ENCODE results near the gene RNF217.
"Not testable (repeated sequence)": the region's sequence is repeated elsewhere in the genome, so short reads cannot be mapped to it uniquely, and the experiment has no call there.

Gene RNF217

GRCh38 chr6:125124049-125124669 lies 161.9 kb downstream of the RNF217 start:
- peaks cover 5% of the 10 kb centered on the region for H3K4me1 ChIP-seq (ENCODE audit: control insufficient read depth, insufficient read depth, low read length)
- H3K36me3 ChIP-seq (ENCODE audit: control insufficient read depth, insufficient read depth, low read length), result no peaks in the 10 kb centered on the region
- no peak overlapping the region for H3K27ac ChIP-seq (ENCODE audit: low read depth, low read length)
- no peak overlapping the region for H3K4me3 ChIP-seq (ENCODE audit: low read depth, low read length)
- no peaks in the 10 kb centered on the region for H3K9me3 ChIP-seq (ENCODE audit: control insufficient read depth, insufficient read depth, low read length)
- no peak overlapping the region for H3K9ac ChIP-seq (ENCODE audit: low read depth, low read length)
- no peaks in the 10 kb centered on the region for H3K27me3 ChIP-seq (ENCODE audit: control insufficient read depth, insufficient read depth, low read length)

- H3K36me3 ChIP-seq (ENCODE audit: control insufficient read depth, insufficient read depth, low read length); H3K4me1 ChIP-seq (ENCODE audit: control insufficient read depth, insufficient read depth, low read length); H3K9ac ChIP-seq (ENCODE audit: low read depth, low read length); H3K4me3 ChIP-seq (ENCODE audit: low read depth, low read length); H3K27me3 ChIP-seq (ENCODE audit: control insufficient read depth, insufficient read depth, low read length); H3K27ac ChIP-seq (ENCODE audit: low read depth, low read length); H3K9me3 ChIP-seq (ENCODE audit: control insufficient read depth, insufficient read depth, low read length): not testable (repeated sequence)
Observed at GRCh38 chr6:125125856-125126255, 163.6 kb downstream of the RNF217 start.

- Histone ChIP-seq H3K9me3 (ENCODE audit: control insufficient read depth, insufficient read depth, low read length) (no peaks in the 10 kb centered on the region), H3K4me3 (ENCODE audit: low read depth, low read length) (no peak overlapping the region), H3K36me3 (ENCODE audit: control insufficient read depth, insufficient read depth, low read length) (no peaks in the 10 kb centered on the region), H3K4me1 (ENCODE audit: control insufficient read depth, insufficient read depth, low read length) (no peaks in the 10 kb centered on the region), H3K27me3 (ENCODE audit: control insufficient read depth, insufficient read depth, low read length) (no peaks in the 10 kb centered on the region), H3K27ac (ENCODE audit: low read depth, low read length) (no peak overlapping the region), H3K9ac (ENCODE audit: low read depth, low read length) (no peak overlapping the region)
Observed at GRCh38 chr6:125129354-125129753, 167.1 kb downstream of the RNF217 start.

GRCh38 chr6:125132058-125132457 lies 169.8 kb downstream of the RNF217 start:
- Histone ChIP-seq H3K4me3 (ENCODE audit: low read depth, low read length) (no peak overlapping the region), H3K4me1 (ENCODE audit: control insufficient read depth, insufficient read depth, low read length) (no peaks in the 10 kb centered on the region), H3K27ac (ENCODE audit: low read depth, low read length) (no peak overlapping the region), H3K9ac (ENCODE audit: low read depth, low read length) (no peak overlapping the region), H3K9me3 (ENCODE audit: control insufficient read depth, insufficient read depth, low read length) (no peaks in the 10 kb centered on the region), H3K27me3 (ENCODE audit: control insufficient read depth, insufficient read depth, low read length) (no peaks in the 10 kb centered on the region), H3K36me3 (ENCODE audit: control insufficient read depth, insufficient read depth, low read length) (no peaks in the 10 kb centered on the region)

- H3K9me3 ChIP-seq (ENCODE audit: control insufficient read depth, insufficient read depth, low read length), result no peaks in the 10 kb centered on the region
- no peaks in the 10 kb centered on the region for H3K27me3 ChIP-seq (ENCODE audit: control insufficient read depth, insufficient read depth, low read length)
- H3K36me3 ChIP-seq (ENCODE audit: control insufficient read depth, insufficient read depth, low read length), result no peaks in the 10 kb centered on the region
- H3K27ac ChIP-seq (ENCODE audit: low read depth, low read length), result no peak overlapping the region
- no peak overlapping the region for H3K9ac ChIP-seq (ENCODE audit: low read depth, low read length)
- no peaks in the 10 kb centered on the region for H3K4me1 ChIP-seq (ENCODE audit: control insufficient read depth, insufficient read depth, low read length)
- H3K4me3 ChIP-seq (ENCODE audit: low read depth, low read length), result no peak overlapping the region
Observed at GRCh38 chr6:125136378-125136777, 174.1 kb downstream of the RNF217 start.

- Histone ChIP-seq H3K27ac (ENCODE audit: low read depth, low read length) (no peak overlapping the region), H3K9ac (ENCODE audit: low read depth, low read length) (no peak overlapping the region), H3K36me3 (ENCODE audit: control insufficient read depth, insufficient read depth, low read length) (no peaks in the 10 kb centered on the region), H3K9me3 (ENCODE audit: control insufficient read depth, insufficient read depth, low read length) (no peaks in the 10 kb centered on the region; the same call in 1 of the 2 replicates), H3K4me1 (ENCODE audit: control insufficient read depth, insufficient read depth, low read length) (no peaks in the 10 kb centered on the region), H3K4me3 (ENCODE audit: low read depth, low read length) (no peak overlapping the region), H3K27me3 (ENCODE audit: control insufficient read depth, insufficient read depth, low read length) (no peaks in the 10 kb centered on the region)
Observed at GRCh38 chr6:125138083-125138482, 175.8 kb downstream of the RNF217 start.

- no peak overlapping the region for H3K27ac ChIP-seq (ENCODE audit: low read depth, low read length)
- H3K9ac ChIP-seq (ENCODE audit: low read depth, low read length), result no peak overlapping the region
- no peaks in the 10 kb centered on the region for H3K4me1 ChIP-seq (ENCODE audit: control insufficient read depth, insufficient read depth, low read length)
- H3K27me3 ChIP-seq (ENCODE audit: control insufficient read depth, insufficient read depth, low read length), result no peaks in the 10 kb centered on the region
- no peaks in the 10 kb centered on the region; the same call in 1 of the 2 replicates for H3K9me3 ChIP-seq (ENCODE audit: control insufficient read depth, insufficient read depth, low read length)
- no peaks in the 10 kb centered on the region for H3K36me3 ChIP-seq (ENCODE audit: control insufficient read depth, insufficient read depth, low read length)
- H3K4me3 ChIP-seq (ENCODE audit: low read depth, low read length), result no peak overlapping the region
Observed at GRCh38 chr6:125140808-125141207, 178.6 kb downstream of the RNF217 start.
